ENCODE measurements around the gene EIF3B.
"Not testable (repeated sequence)": the region's sequence is repeated elsewhere in the genome, so short reads cannot be mapped to it uniquely, and the experiment has no call there.

Gene EIF3B

DNA sequence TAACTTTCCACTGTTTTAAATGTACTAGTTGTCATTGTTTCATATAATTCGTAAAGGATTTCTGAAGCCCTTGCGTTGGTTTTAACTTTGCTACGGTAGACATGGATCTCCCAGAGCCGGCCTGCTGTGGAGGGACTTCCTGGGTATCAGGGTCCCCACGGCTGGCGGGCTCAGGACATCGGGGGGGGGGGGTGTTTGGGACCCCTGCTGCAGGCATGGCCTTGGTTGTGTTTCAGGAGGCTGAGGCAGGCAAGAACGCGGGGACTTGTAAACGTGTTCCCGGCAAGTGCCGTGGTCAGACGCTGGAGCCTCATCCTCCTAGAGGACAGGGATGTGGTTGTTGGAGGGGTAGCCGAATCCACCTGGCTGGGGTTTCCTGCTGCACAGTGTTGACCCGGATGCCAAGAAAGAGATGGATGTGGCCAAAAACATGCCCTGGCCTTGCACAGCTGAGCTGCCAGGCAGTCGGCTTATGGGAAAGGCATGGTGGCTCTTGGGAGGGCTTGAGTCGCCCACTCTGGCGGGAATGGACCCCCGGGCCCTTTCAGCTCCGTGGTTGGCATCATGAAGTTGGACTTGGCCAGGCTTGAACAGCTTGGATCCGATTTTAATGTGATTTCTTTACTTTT, 27.4 kb downstream of the EIF3B start:
- no peak for DNase-seq (ENCODE audit: extremely low read depth, low read depth)
- TF ChIP-seq, protein P1, sequence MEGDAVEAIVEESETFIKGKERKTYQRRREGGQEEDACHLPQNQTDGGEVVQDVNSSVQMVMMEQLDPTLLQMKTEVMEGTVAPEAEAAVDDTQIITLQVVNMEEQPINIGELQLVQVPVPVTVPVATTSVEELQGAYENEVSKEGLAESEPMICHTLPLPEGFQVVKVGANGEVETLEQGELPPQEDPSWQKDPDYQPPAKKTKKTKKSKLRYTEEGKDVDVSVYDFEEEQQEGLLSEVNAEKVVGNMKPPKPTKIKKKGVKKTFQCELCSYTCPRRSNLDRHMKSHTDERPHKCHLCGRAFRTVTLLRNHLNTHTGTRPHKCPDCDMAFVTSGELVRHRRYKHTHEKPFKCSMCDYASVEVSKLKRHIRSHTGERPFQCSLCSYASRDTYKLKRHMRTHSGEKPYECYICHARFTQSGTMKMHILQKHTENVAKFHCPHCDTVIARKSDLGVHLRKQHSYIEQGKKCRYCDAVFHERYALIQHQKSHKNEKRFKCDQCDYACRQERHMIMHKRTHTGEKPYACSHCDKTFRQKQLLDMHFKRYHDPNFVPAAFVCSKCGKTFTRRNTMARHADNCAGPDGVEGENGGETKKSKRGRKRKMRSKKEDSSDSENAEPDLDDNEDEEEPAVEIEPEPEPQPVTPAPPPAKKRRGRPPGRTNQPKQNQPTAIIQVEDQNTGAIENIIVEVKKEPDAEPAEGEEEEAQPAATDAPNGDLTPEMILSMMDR (IDR thresholded peaks at IDR 0.05; ENCODE audit: low read depth, low read length, missing control alignments): no peak
- H3K4me3 ChIP-seq (replicated peaks; ENCODE audit: low read depth, low read length): no peak overlapping the region

DNA sequence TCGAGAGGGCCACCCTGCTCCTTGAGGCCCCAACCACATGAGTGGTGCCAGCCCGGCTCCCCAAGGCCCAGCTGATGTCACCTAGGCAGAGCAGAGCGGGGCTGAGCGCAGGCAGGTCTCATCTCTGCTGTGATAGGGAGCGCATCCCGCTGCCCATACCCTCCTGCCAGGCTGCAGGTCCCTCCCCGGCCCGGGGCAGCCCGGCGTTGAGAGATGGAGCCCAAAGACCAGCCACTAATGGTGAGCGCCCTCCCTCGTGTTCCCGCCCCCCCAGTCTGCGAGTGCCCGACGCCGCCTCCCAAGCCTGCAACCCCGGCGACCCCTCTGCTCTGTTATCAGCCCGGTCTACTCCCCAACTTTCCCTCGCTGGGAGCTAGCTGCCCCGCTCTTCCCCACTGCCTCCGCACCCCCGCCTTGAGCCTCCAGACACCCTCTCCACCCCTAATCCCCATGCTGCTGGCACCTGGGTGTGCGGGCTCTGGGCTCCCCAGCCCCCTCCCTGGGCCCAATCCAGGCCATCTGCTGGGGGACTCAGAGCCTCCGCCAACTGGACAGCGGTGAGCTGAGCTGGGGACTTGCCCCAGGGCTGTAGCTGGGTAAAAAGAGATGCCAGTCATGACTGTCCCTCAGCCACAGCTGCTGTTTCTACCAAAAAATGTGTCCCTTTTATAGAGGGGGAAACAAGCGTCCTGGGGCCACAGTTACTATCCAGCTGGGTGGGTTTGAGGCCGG, 29.1 kb downstream of the EIF3B start:
- no peak overlapping the region for H3K4me3 ChIP-seq (replicated peaks; ENCODE audit: low read depth, low read length)
- TF ChIP-seq, protein P1 (IDR thresholded peaks at IDR 0.05; ENCODE audit: low read depth, low read length, missing control alignments): no peak
- no peak for DNase-seq (ENCODE audit: extremely low read depth, low read depth)

DNA sequence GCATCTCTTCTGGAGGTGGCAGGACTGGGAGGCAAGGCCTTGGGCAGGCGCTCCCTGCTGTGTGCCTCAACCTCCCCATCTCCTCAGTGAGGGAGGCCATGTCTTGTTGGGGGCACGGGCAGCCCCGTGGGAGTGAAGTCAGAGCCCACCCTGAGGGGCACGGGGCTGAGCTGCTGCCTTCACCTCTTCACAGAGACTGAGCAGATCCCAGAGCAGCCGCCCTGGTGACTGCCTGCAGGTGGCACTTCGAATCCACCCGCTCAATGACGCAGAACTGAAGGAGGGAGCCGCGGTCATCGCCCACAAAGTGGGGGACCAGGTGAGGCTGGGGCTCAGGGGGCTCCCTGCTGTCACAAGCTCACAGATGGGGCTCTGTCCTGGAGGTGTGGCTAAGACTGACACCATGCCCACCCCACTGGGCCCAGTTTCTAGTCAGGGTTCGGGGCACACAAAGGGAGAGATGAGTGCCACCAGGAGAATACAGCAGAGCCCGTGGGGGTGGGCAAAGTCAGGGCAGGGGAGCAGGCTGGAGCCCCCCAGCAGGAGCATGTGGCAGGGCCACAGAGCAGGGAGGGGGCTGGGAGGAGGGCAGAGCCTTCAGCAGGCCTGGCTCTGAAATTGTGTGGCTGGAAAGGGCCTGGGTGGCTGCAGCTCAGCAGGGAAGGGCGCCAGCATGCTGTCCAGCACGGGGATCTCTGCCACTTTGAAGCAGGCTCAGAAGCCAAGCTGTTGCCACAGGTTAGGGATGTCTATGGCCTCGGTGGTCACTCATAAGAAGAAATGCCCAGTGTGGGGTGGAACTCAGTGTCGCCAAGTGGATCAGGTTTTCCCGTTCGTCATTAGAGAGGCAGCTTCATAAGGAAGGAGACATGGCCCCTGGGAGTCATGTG, 30.0 kb downstream of the EIF3B start:
- no peak for DNase-seq (ENCODE audit: extremely low read depth, low read depth)
- TF ChIP-seq, protein P1 (IDR thresholded peaks at IDR 0.05; ENCODE audit: low read depth, low read length, missing control alignments): no peak

DNA sequence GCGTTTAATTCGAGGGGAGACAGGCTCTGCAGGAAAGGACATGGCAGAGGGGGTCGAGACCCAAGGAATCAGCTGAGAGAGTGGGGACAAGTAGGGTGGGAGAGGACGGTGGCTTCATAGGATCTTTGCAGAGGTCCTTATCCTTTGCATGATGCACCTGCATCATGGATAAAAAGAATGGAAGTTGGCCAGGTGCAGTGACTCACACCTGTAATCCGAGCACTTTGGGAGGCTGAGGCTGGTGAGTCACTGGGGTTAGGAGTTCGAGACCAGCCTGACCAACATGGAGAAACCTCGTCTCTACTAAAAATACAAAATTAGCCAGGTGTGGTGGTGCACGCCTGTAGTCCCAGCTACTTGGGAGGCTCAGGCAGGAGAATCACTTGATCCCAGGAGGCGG, 31.5 kb downstream of the EIF3B start:
- not testable (repeated sequence) for H3K4me3 ChIP-seq (replicated peaks; ENCODE audit: low read depth, low read length)
- DNase-seq (ENCODE audit: extremely low read depth, low read depth): peak; percentile 12

More for the DNA sequence above, 30.0 kb downstream of the EIF3B start:
- no peak overlapping the region for H3K4me3 ChIP-seq (replicated peaks; ENCODE audit: low read depth, low read length)

DNA sequence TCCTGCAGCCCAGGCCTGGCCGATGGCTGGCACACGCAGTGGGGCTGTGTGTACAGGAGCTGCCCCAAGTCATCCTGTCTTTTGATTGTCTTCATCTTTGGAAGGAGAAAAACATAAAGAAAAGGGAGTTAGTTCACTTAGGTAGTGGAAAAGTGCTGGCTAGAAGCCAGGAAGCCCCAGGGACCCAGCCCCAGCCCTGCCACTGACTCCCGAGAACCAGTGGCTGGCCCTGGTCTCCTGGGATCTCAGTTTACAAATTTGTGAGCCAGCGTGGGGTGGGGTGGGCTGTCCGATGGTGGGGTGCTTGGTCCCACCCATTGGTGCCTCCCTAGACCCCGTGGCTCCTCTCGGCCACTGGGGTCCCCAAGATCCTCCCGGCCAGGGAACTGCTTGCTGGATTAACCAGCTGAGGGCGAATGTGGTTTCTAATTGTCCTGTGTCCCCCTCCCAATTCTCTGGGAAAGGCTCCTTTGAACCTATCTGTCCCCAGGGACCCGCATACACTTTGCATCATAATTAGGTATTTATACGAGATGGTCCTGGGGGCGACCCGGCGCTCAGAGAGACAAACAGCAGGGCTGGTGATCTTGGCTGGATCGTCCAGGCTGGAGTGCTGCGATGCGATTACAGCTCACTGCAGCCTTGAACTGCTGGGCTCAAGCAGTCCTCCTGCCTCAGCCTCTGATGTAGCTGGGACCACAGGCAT, 32.5 kb downstream of the EIF3B start:
- no peak for DNase-seq (ENCODE audit: extremely low read depth, low read depth)
- no peak overlapping the region for H3K4me3 ChIP-seq (replicated peaks; ENCODE audit: low read depth, low read length)
- TF ChIP-seq, protein P1 (IDR thresholded peaks at IDR 0.05; ENCODE audit: low read depth, low read length, missing control alignments): no peak

DNA sequence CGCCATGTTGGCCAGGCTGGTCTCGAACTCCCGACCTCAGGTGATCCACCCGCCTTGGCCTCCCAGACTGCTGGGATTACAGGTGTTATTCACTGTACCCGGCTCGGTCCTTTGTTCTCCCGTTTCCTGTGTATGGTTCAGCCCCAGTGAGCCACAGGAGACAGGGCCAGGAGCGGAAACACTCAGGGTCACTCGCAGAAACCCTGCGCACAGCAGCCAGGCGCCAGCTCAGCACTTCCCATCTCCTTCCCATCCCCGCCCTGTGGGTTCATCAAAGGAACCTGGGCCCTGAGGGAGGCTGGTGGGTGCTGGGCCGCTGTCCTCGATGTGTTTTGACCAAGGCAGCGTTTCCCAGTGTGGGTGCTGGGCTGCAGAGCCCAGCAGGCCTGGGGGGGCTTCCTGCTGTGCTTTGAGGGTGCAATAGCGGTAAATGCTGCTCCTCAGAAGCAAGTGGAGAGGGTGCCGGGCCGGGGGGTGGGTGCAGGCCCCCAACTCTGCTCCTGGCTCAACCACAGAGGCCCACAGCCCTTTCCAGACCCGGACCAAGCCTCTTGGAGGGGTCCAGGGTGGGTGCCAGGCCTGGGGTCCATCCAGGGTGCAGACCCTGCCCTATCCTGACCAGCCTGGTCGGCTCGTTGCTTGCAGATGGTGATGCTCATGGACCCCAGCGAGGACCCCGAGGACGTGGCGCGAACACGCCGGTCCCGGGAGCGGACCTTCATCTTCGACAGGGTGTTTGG, 33.4 kb downstream of the EIF3B start:
- TF ChIP-seq, protein P1 (IDR thresholded peaks at IDR 0.05; ENCODE audit: low read depth, low read length, missing control alignments): no peak
- H3K4me3 ChIP-seq (replicated peaks; ENCODE audit: low read depth, low read length): no peak overlapping the region
- DNase-seq (ENCODE audit: extremely low read depth, low read depth): no peak

Measured in HFF-Myc (cell line).